T-helper 2 cell treated with Interferon-gamma antibody and Interleukin-4, amounts not matched to agents 5 μg/mL and 100 μg/mL, for 36 hours (primary cell): ENCODE data around the gene STX10.
A peak's percentile ranks its signal among the peaks of the same experiment; 100 is the strongest.
"Not testable (repeated sequence)": the region's sequence is repeated elsewhere in the genome, so short reads cannot be mapped to it uniquely, and the experiment has no call there.

ENCODE experiments used
- DNase-seq: peaks from one replicate; pipeline ENCODE4 v3.0.0; 2021; ENCODE audit warnings: low spot score
- H3K27ac Mint-ChIP-seq: one replicate; pipeline ENCODE4 v1.8.0; 2021; ENCODE audit warnings: mild to moderate bottlenecking, mixed read lengths
- H3K27me3 Mint-ChIP-seq: one replicate; pipeline ENCODE4 v1.8.0; 2021; ENCODE audit warnings: low read depth, mixed read lengths
- H3K36me3 Mint-ChIP-seq: one replicate; pipeline ENCODE4 v1.8.0; 2021; ENCODE audit warnings: low read depth, mixed read lengths
- H3K4me1 Mint-ChIP-seq: one replicate; pipeline ENCODE4 v1.8.0; 2021; ENCODE audit warnings: low read depth, mixed read lengths
- H3K4me3 Mint-ChIP-seq: one replicate; pipeline ENCODE4 v1.8.0; 2022; ENCODE audit warnings: mild to moderate bottlenecking, moderate library complexity, mixed read lengths
- H3K9me3 Mint-ChIP-seq: one replicate; pipeline ENCODE4 v1.8.0; 2021; ENCODE audit warnings: mixed read lengths

Gene STX10, protein sequence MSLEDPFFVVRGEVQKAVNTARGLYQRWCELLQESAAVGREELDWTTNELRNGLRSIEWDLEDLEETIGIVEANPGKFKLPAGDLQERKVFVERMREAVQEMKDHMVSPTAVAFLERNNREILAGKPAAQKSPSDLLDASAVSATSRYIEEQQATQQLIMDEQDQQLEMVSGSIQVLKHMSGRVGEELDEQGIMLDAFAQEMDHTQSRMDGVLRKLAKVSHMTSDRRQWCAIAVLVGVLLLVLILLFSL

GRCh38 chr19:13150187-13150930, at the start of gene STX10, which contains the start of gene IER2:
Gene STX10, minus strand, starts transcription at chr19:13150375. Its CDS starts 202 bp downstream, at chr19:13150173.
Gene IER2, plus strand, starts transcription at chr19:13150411. Its CDS starts 2,776 bp downstream, at chr19:13153187.
- Mint-ChIP-seq H3K36me3 (peaks cover 30% of the 10 kb centered on the region), H3K27me3 (peaks cover 6% of the 10 kb centered on the region), H3K9me3 (no peaks in the 10 kb centered on the region), H3K4me3 (peak within 1 kb of the TSS; percentile 92), H3K4me1 (peaks cover 18% of the 10 kb centered on the region), H3K27ac (peak within 1 kb of the TSS; percentile 82)
- peak; percentile 94 for DNase-seq

GRCh38 chr19:13198634-13199033, 48.5 kb upstream of the STX10 start:
- DNase-seq = no peak
- no peak overlapping the region for H3K27ac Mint-ChIP-seq
- no peaks in the 10 kb centered on the region for H3K36me3 Mint-ChIP-seq
- H3K9me3 Mint-ChIP-seq = no peaks in the 10 kb centered on the region
- no peak overlapping the region for H3K4me3 Mint-ChIP-seq
- peaks cover 10% of the 10 kb centered on the region for H3K4me1 Mint-ChIP-seq
- no peaks in the 10 kb centered on the region for H3K27me3 Mint-ChIP-seq

GRCh38 chr19:13195678-13196077, 45.5 kb upstream of the STX10 start:
- no peaks in the 10 kb centered on the region for H3K9me3 Mint-ChIP-seq
- no peak overlapping the region for H3K27ac Mint-ChIP-seq
- peaks cover 13% of the 10 kb centered on the region for H3K4me1 Mint-ChIP-seq
- H3K36me3 Mint-ChIP-seq = no peaks in the 10 kb centered on the region
- DNase-seq = peak; percentile 30
- no peaks in the 10 kb centered on the region for H3K27me3 Mint-ChIP-seq
- no peak overlapping the region for H3K4me3 Mint-ChIP-seq

DNA sequence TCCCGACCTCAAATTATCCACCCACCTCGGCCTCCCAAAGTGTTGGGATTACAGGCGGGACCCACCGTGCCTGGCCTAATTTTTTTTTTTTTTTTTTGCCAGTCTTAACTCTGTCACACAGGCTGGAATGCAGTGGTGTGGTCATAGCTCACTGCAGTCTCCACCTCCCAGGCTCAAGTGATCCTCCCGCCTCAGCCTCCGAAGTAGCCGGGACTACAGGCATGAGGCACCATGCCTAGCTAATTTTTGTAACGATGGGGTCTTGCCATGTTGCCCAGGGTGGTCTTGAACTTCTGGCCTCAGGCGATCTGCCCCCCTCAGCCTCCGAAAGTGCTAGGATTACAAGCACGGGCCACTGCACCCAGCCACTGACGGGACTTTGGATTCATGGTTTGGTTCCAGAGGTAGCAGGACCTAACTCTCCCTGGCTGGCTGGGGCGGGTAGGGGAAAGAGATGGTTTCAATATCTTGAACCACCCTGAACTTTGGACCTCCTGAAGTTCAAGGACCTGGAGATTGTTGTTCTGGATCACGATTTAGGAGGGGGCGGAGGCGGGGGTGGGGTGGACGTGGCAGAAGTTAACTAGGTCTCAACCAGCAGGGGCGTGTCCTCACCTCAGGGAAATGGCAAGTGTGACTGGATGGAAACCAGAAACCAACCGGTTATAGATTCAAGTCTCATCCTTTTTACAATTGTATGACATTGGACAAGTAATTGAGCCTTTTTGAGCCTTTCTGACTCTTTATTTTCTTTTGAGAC, 40.8 kb upstream of the STX10 start:
- Mint-ChIP-seq H3K36me3 (no peaks in the 10 kb centered on the region), H3K9me3 (no peaks in the 10 kb centered on the region), H3K27me3 (no peaks in the 10 kb centered on the region), H3K4me1 (peaks cover 20% of the 10 kb centered on the region), H3K4me3 (no peak overlapping the region), H3K27ac (no peak overlapping the region)
- peak; percentile 33 for DNase-seq

DNA sequence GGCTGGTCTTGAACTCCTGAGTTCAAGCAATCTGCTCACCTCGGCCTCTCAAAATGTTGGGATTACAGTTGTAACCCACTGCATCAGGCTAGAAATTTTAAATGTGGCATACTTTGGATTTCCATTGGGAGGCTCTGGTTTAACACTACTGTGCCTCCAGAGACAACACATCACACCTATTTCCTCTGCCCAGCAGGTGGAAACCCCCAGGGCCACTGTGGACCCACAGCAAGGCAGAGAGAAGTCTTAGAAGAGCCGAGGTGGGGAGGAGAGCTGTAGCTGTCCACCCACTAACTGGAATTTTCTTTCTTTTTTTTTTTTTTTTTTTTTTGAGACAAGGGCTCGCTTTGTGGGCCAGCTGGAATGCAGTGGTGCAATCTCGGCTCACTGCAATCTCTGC, 39.4 kb upstream of the STX10 start:
- H3K4me3 Mint-ChIP-seq = no peak overlapping the region
- no peak overlapping the region for H3K27ac Mint-ChIP-seq
- H3K4me1 Mint-ChIP-seq = peaks cover 15% of the 10 kb centered on the region
- no peak for DNase-seq
- no peaks in the 10 kb centered on the region for H3K27me3 Mint-ChIP-seq
- H3K9me3 Mint-ChIP-seq = no peaks in the 10 kb centered on the region
- H3K36me3 Mint-ChIP-seq = peaks cover 2% of the 10 kb centered on the region

- peaks cover 10% of the 10 kb centered on the region for H3K4me1 Mint-ChIP-seq
- no peaks in the 10 kb centered on the region for H3K9me3 Mint-ChIP-seq
Observed at GRCh38 chr19:13187419-13187818, 37.2 kb upstream of the STX10 start.

DNA sequence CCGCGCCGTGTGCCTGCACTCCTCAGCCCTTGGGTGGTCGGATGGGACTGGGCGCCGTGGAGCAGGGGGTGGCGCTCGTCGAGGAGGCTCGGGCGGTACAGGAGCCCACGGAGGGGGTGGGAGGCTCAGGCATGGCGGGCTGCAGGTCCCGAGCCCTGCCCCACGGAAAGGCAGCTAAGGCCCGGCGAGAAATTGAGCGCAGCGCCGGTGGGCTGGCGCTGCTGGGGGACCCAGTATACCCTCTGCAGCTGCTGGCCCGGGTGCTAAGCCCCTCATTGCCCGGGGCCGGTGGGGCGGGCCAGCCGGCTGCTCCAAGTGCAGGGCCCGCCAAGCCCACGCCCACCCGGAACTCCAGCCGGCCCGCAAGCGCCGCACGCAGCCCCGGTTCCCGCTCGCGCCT, 36.5 kb upstream of the STX10 start:
- H3K9me3 Mint-ChIP-seq, H3K4me3 Mint-ChIP-seq, H3K27ac Mint-ChIP-seq, H3K27me3 Mint-ChIP-seq, DNase-seq, H3K36me3 Mint-ChIP-seq: not testable (repeated sequence)
- H3K4me1 Mint-ChIP-seq = peaks cover 15% of the 10 kb centered on the region

More at GRCh38 chr19:13187419-13187818, 37.2 kb upstream of the STX10 start:
- Mint-ChIP-seq H3K36me3 (peaks cover 2% of the 10 kb centered on the region), H3K27ac (peak overlapping the region; percentile 65), H3K27me3 (no peaks in the 10 kb centered on the region), H3K4me3 (peak overlapping the region; percentile 32)
- DNase-seq = no peak

DNA sequence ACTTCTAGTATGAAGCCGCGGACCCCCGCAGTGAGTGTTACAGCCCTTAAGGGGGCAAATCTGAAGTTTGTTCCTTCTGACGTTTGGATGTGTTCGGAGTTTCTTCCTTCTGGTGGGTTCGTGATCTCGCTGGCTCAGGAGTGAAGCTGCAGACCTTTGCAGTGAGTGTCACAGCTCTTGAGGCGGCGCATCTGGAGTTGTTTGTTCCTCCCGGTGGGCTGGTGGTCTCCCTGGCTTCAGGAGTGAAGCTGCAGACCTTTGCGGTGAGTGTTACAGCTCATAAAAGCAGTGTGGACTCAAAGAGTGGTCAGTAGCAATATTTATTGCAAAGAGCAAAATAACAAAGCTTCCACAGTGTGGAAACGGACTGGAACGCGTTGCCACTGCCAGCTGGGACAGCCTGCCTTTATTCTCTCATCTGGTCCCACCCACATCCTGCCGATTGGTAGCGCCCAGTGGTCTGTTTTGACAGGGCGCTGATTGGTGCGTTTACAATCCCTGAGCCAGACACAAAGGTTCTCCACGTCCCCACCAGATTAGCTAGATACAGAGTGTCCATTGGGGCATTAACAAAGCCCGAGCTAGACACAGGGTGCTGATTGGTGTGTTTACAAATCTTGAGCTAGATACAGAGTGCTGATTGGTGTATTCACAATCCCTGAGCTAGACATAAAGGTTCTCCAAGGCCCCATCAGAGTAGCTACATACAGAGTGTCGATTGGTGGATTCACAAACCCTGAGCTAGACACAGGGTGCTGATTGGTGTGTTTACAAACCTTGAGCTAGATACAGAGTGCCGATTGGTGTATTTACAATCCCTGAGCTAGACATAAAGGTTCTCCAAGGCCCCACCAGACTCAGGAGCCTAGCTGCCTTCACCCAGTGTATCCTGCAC, 35.8 kb upstream of the STX10 start:
- peaks cover 15% of the 10 kb centered on the region for H3K4me1 Mint-ChIP-seq
- not testable (repeated sequence) for H3K36me3 Mint-ChIP-seq, H3K27ac Mint-ChIP-seq

DNA sequence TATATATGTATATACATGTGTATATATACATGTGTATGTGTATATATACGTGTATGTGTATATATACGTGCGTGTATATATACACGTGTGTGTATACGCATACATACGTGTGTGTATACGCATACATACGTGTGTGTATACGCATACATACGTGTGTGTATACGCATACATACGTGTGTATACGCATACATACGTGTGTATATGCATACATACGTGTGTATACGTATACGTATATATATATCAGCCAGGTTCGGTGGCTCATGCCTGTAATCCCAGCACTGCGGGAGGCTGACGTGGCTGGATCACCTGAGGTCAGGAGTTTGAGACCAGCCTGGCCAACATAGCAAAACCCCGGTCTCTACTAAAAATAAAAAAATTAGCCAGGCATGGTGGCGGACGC, 34.8 kb upstream of the STX10 start:
- peaks cover 18% of the 10 kb centered on the region for H3K4me1 Mint-ChIP-seq
- not testable (repeated sequence) for H3K27ac Mint-ChIP-seq, DNase-seq, H3K4me3 Mint-ChIP-seq, H3K36me3 Mint-ChIP-seq, H3K9me3 Mint-ChIP-seq, H3K27me3 Mint-ChIP-seq

More for the DNA sequence above, 35.8 kb upstream of the STX10 start:
- not testable (repeated sequence) for H3K4me3 Mint-ChIP-seq, DNase-seq, H3K27me3 Mint-ChIP-seq, H3K9me3 Mint-ChIP-seq

DNA sequence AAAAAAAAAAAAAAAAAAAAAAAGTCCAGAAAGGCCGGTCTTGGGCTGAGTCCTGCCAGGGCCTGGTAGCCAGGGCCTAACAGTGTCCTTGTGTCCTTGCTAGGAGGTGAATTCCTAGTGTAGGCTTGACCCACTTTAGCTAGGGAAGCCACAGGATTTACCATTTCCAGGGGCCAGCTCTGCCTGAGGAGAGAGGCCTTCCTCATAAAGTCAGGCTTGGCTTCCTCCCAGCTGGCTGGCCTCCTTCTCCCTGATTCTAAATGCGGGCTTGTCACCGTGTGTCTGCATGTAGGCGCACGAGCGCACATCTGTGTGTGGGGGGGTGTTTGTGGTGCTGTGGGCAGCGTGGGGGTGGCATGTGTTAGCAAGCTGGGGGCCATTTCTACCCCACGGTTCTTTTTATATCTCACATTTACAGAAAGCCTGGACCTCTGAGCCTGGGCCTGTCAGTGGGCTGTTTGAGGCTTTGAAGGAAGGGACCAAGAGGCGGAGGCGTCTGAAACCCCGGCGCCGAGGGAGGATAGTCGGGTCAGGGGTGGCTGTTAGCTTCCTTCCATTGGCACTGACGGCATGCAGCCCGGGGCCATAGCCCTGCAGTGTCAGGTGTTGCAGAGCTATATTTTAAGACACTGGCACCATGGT, 31.7 kb upstream of the STX10 start:
- H3K27ac Mint-ChIP-seq = peak overlapping the region; percentile 36
- no peak for DNase-seq
- no peaks in the 10 kb centered on the region for H3K27me3 Mint-ChIP-seq
- peaks cover 13% of the 10 kb centered on the region for H3K4me1 Mint-ChIP-seq
- H3K4me3 Mint-ChIP-seq = no peak overlapping the region
- peaks cover 2% of the 10 kb centered on the region for H3K36me3 Mint-ChIP-seq
- H3K9me3 Mint-ChIP-seq = no peaks in the 10 kb centered on the region

DNA sequence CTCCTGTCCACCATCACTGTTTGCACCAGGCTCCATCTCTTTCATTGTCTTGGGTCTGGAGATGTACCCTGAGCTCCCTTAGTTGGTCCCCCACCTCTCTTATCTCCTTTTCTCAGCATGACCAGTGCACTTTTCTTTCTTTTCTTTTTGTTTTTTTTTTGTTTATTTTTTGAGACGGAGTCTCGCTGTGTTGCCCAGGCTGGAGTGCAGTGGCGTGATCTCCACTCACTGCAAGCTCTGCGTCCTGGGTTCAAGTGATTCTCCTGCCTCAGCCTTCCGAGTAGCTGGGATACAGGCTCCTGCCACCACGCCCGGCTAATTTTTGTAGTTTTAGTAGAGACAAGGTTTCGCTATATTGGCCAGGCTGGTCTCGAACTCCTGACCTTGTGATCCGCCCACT, 28.1 kb upstream of the STX10 start:
- H3K4me3 Mint-ChIP-seq, H3K27me3 Mint-ChIP-seq, H3K27ac Mint-ChIP-seq, H3K9me3 Mint-ChIP-seq, DNase-seq, H3K36me3 Mint-ChIP-seq: not testable (repeated sequence)
- H3K4me1 Mint-ChIP-seq = peaks cover 12% of the 10 kb centered on the region

DNA sequence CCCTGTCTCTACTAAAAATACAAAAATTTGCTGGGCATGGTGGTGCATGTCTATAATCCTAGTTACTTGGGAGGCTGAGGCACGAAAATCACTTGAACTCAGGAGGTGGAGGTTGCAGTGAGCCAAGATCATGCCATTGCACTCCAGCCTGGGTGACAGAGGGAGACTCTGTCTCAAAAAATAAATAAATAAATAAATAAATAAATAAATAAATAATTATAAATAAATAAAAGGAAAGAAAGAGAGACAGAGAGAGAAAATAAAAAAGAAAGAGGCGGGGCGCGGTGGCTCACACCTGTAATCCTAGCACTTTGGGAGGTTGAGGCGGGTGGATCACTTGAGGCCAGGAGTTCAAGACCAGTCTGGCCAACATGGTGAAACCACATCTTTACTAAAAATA, 27.4 kb upstream of the STX10 start:
- DNase-seq, H3K27ac Mint-ChIP-seq, H3K4me3 Mint-ChIP-seq, H3K9me3 Mint-ChIP-seq, H3K36me3 Mint-ChIP-seq, H3K27me3 Mint-ChIP-seq: not testable (repeated sequence)
- peaks cover 19% of the 10 kb centered on the region for H3K4me1 Mint-ChIP-seq

- H3K9me3 Mint-ChIP-seq = no peaks in the 10 kb centered on the region
- H3K27ac Mint-ChIP-seq = no peak overlapping the region
- no peak overlapping the region for H3K4me3 Mint-ChIP-seq
- H3K4me1 Mint-ChIP-seq = peaks cover 21% of the 10 kb centered on the region
- peaks cover 6% of the 10 kb centered on the region for H3K36me3 Mint-ChIP-seq
- no peaks in the 10 kb centered on the region for H3K27me3 Mint-ChIP-seq
- DNase-seq = no peak
Observed at GRCh38 chr19:13176345-13176744, 26.2 kb upstream of the STX10 start.
